Fibroblast of skin of left biceps (primary cell): ENCODE measurements around the gene CATSPERZ.

ENCODE experiments used
- DNase-seq, 2 experiments: peaks; one replicate each; pipeline ENCODE4 v3.0.0-alpha.2; 2013; ENCODE audit warnings: low read depth in 2 of 2

CATSPERZ gene

DNA sequence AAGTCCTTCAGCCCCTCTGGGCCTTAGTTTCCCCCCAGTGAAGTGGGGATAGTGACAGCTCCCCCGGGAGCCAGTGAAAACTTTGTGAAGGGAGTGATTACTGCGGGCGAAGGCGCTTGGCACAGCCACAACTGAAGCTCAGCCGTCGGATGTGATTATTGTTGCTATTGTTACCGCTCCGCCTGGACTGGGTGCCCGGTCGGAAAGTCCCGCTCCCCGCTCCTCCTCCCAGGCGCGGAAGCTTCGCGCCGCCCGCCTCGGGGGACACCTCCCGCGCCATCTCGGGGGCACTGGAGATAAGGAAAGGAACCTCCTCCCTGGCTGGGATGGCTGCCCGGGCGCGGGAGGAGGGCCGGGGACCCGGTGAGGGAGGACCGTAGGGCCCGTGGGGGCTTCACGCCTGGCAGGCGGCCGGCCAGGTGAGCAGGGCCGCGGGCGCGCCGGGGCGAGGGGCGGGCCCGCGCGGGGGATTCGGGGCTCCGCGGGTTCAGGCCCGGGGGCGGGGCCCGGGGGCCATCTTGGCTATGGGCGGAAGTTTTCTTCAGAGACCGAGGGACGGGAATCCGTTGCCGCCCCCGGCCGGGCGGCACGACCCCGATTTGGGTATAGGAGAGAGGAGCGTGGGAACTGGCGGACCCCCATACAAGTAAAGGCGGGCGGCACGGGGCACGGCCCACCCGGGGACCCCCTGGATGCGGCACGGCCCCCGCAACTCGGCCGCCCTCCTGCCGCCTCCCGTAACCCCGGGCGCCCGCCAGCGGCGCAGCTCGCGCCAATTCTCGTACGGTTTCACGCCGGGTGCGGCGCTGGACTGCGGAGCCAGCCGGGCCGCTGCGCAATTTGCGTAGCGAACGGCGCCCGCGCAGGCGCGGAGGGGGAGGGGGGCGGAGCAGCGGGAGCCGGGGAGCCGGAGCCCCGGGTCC is 14.9 kb upstream of the CATSPERZ start, which contains the start of gene GPR137:
TSS of gene GPR137 (plus strand) at position 887 of the 923 bp plus-strand sequence. CDS start 677 bp downstream, outside the sequence.
- peak in 1 of 2 experiments; percentile 36 for DNase-seq

DNA sequence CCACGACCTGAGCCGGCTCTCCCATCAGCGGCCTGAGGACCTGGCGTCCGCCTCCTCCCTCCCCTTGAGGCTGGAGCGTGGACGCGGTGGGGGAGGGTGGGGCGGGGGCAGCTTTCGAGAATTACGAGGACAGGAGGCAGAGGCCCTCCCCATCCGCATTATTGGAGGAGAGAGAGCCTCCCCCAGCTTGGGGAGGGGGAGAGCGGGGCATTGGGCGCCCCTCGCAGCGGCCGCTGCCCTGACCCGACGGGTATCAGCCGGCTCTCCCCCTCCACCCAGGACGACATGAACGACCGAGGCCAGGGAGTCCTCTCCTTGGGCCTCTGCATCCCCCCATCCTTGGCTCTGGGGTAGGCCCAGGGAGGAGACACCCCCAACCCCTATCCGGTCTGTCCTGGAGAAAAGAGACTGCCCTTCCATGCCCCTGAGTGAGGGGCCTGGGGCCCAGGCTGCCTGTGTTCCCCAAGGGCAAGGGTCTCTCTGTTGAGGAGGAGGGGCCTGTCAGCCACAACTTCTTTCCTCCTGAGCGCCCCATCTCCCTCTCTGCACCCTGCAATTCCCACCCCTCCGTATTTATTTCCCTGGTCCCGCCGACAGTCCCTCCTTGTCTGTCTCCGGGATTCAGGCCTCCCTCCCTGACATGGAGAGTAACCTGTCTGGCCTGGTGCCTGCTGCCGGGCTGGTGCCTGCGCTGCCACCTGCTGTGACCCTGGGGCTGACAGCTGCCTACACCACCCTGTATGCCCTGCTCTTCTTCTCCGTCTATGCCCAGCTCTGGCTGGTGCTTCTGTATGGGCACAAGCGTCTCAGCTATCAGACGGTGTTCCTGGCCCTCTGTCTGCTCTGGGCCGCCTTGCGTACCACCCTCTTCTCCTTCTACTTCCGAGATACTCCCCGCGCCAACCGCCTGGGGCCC is 14.0 kb upstream of the CATSPERZ start:
- DNase-seq: no peak

- no peak for DNase-seq
Measured at GRCh38 chr11:64286801-64287159, 13.4 kb upstream of the CATSPERZ start.

GRCh38 chr11:64287676-64288352 is 12.3 kb upstream of the CATSPERZ start:
- DNase-seq: no peak

DNA sequence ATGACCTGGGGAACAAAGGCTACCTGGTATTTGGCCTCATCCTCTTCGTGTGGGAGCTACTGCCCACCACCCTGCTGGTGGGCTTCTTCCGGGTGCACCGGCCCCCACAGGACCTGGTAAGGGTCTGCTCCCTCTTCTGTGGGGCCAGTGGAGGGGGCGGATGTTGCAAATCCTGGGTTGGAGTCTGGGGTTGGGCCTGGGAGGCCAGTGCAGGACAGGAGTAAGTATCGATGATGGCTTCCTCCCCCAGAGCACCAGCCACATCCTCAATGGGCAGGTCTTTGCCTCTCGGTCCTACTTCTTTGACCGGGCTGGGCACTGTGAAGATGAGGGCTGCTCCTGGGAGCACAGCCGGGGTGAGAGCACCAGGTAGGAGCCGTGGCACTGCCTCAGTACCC is 11.8 kb upstream of the CATSPERZ start:
- no peak for DNase-seq

GRCh38 chr11:64289002-64289564 is 11.1 kb upstream of the CATSPERZ start:
- no peak for DNase-seq

DNA sequence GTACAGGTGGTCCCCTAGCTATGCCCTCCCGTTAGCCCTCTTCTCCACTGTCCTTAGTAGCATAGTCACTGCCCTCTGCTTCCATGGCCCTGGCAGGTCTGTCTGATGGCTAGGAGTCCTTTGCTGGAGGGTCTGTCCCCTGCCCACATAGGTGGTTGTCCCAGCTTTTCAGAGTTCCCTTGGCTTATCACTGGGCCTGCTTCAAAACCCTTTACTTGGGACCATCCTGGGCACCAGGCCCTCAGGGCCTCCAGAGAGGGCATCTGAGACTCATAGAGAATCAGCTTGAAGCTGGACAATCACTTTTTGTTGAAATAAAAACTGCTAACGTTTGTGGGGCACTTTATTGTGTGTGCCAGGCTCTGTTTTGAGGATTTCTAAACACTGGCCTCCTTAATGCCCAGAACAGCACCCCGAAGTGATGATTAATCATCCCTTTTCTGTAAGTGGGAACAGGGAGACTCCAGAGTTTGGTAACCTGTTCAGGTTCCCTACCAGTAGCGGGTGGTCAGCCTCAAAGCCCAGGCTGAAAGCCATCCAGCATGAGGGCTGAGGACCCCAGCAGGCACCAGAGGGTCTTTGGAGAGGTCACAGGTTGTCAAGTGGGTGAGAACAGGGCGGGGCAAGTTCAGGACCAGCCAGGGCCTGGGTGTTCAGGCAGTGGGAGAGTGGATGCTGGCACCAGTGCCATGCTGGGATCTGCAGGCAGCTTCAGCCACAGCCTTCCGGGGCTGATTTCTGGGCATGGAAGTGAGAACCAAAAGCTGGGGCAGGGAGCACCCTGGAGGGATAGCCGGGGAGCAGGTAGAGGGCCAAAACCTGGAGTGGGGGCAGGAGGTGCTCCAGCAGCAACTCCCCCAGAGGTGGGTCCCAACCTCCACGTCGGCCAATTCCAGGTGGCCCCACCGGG is 9.6 kb upstream of the CATSPERZ start:
- no peak for DNase-seq

- DNase-seq: no peak
Measured at GRCh38 chr11:64291262-64291751, 8.9 kb upstream of the CATSPERZ start, which contains the start of gene KCNK4. KCNK4 (plus strand) TSS chr11:64291302; CDS start chr11:64293019, 1,717 bp downstream.

- no peak for DNase-seq
Measured at GRCh38 chr11:64291752-64292459, 8.3 kb upstream of the CATSPERZ start.

DNA sequence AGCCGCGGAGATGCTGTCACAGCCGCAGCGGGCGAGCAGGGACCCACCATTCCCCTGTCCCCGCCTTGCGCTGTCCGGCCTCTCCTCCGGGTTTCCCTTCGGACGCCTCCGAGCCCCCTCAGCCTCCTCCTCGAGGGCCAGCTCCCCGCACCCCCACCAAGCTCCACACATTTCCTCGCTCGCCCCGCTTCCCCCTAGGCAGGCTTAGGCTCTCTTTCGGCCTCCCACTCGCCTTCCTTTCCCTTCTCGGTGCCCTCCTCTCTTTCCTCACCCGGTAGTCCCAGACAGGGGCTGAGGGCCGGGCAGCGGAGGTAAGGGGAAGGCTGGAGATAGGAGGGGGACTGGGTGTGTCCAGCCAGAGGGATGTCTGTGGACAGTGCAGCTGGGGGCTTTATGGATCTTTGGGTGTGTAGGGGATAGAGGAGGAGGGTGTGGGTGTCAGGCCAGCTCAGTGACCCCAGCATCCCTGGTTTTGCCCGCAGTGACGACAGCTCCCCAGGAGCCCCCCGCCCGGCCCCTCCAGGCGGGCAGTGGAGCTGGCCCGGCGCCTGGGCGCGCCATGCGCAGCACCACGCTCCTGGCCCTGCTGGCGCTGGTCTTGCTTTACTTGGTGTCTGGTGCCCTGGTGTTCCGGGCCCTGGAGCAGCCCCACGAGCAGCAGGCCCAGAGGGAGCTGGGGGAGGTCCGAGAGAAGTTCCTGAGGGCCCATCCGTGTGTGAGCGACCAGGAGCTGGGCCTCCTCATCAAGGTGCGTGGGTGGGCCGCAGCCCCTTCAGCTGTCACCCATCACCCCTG is 7.5 kb upstream of the CATSPERZ start:
- DNase-seq: no peak

DNA sequence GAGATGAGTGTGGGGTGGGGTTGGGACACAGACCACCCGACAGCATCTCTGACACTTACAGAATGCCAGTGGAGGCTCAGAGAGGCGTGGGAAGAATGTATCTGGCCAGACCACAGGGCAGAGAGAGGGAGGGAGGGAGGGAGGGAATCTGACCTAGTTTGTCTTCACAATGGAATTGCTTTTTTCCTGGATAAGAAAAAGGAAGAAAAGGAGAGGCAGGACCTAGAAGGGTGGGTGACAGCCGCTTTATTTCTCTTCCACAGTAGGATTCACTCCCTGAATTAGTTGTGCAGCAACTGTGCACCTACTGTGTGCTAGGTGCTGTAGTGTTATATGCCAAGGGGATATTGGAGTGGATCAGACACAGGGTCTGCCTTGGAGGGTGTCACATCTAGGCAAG is 5.4 kb upstream of the CATSPERZ start:
- DNase-seq: no peak

DNA sequence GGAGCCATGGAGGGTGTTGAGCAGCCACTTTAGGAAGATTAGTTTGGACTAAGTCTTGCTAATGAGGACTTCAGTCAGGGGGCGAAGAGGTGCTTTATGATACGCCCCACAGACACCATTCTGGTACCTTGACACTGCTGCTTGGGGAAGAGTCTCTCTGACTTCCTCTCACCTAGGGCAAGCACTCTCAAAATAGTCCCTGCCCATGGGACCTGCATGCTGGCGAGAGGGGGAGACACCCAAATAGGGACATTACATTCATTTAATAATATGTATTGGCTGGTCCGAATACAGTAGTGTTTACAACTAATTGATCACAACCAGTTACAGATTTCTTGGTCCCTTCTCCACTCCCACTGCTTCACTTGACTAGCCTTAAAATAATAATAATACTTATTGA is 4.4 kb upstream of the CATSPERZ start:
- DNase-seq: no peak

GRCh38 chr11:64296236-64296635 is 3.9 kb upstream of the CATSPERZ start:
- DNase-seq: no peak

DNA sequence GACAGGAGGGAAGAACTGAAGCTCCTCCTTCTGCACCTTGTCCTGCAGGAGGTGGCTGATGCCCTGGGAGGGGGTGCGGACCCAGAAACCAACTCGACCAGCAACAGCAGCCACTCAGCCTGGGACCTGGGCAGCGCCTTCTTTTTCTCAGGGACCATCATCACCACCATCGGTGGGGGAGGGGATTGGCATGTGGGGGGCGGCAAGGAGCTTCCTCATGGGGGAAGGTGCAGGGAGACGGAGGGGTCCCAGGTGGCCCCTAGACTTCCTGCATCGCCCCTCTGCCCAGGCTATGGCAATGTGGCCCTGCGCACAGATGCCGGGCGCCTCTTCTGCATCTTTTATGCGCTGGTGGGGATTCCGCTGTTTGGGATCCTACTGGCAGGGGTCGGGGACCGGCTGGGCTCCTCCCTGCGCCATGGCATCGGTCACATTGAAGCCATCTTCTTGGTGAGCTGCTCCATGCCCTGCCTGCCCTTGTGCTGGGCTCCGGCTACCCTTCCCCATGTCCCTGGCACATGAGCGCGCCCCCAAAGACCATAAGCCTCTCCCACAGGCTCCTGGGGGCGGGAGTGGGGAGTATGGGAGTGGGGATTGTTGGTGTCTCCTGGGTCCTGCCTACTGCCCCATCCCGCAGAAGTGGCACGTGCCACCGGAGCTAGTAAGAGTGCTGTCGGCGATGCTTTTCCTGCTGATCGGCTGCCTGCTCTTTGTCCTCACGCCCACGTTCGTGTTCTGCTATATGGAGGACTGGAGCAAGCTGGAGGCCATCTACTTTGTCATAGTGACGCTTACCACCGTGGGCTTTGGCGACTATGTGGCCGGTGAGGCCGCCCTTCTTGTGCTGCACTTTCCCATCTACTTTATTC is 3.1 kb upstream of the CATSPERZ start:
- DNase-seq: no peak

DNA sequence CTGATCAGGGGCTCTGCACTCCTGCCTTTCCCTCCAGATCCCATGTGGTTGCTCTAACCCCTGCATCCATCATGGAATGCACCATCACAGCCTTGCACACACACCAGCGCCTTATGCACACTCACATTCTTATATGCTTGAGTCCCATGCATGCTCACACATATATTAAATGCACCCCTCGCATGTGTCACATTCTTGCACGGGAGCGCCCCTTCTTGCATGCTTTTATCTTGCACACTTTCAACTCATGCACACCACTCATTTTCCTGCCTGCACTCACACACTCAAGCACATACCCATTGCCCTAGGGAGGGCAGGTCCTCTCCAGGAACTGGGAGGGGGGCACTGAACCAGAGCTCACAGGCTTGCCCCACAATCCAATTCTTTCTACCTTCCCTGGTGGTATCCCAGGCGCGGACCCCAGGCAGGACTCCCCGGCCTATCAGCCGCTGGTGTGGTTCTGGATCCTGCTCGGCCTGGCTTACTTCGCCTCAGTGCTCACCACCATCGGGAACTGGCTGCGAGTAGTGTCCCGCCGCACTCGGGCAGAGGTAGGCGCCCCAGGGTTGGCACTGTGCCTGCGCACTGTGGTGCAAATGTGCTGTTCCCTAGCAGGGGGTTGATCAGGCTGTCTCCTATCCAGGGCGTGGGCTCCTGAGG is 2.3 kb upstream of the CATSPERZ start:
- no peak for DNase-seq

- DNase-seq: no peak
Measured at GRCh38 chr11:64298966-64299846, 952 bp upstream of the CATSPERZ start.
